ENCODE measurements around the gene DDR2.

DDR2 gene

DNA sequence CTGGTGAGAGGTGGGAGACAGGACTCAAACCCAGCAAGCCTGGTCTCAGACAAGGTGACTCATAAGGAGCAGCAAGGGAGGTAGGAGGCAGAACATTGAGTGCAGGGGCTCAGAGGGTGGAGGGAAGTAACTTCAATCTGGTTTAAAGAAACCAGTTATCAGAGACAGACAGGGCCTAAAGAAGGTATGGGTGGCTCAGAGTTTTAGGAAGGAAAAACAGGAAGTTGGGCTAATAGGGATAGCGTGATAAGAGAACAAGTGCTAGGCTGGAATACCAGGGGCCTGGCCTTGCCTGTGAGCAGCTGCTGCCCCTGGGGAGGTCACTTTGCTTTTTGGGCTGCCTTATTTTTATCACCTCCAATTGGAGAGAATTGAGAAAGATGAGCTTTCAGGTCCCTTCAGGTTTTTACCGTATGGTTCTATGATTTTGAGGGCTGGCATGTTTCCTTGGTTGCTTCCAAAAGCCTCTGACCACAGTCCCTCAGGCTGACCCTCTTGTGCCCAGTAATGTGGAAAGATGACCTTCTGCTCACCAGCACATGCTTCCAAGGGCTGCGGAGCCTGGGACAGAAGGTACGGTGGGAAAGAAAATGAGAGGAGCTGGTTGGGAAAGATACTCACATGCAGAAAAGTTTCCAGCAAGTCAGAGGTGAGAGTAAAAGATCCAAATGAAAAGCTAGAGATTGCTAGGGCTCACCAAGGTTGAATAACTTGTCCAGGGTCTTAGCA lies 77.0 kb downstream of the DDR2 start:
- H4K8ac ChIP-seq (ENCODE audit: low read depth, low read length): no peak overlapping the region
- peak overlapping the region; percentile 52 for H2BK5ac ChIP-seq (ENCODE audit: low read length)
- H3K23ac ChIP-seq (ENCODE audit: low read length): no peak overlapping the region
- no peak overlapping the region for H2AK5ac ChIP-seq (ENCODE audit: low read length)
- no peak overlapping the region for H3K4ac ChIP-seq (ENCODE audit: low read depth, low read length)
- H3K27me3 ChIP-seq (ENCODE audit: insufficient read depth, low read length, poor library complexity): no peaks in the 10 kb centered on the region
- no peaks in the 10 kb centered on the region for H3K36me3 ChIP-seq (ENCODE audit: control insufficient read depth, insufficient read depth, low read length)
- no peak overlapping the region for H2BK15ac ChIP-seq (replicated peaks; ENCODE audit: low read depth)
- H3K4me1 ChIP-seq (ENCODE audit: control insufficient read depth, low read depth, low read length): peaks cover 9% of the 10 kb centered on the region
- no peak overlapping the region for H3K9ac ChIP-seq (ENCODE audit: low read length)
- no peak overlapping the region for H3K4me2 ChIP-seq (ENCODE audit: low read length)
- peak overlapping the region; percentile 44 for H3K56ac ChIP-seq (ENCODE audit: low read length)
- H3K4me3 ChIP-seq (ENCODE audit: low read length): no peak overlapping the region
- no peak overlapping the region for H2BK120ac ChIP-seq (ENCODE audit: low read depth, low read length)
- no peak overlapping the region for H3K27ac ChIP-seq (ENCODE audit: low read depth, low read length)
- no CpG with 5 or more reads among the region's 4 CpGs for WGBS (ENCODE audit: extremely low coverage, insufficient coverage, low lambda C conversion rate)
- H3K79me1 ChIP-seq (ENCODE audit: low read length): no peaks in the 10 kb centered on the region
- no peak overlapping the region for H3K18ac ChIP-seq (ENCODE audit: low read length)
- H4K5ac ChIP-seq (ENCODE audit: low read length): no peak overlapping the region
- H3K79me2 ChIP-seq (ENCODE audit: control insufficient read depth, insufficient read depth, low read length): no peaks in the 10 kb centered on the region
- DNase-seq: peak; percentile 71

DNA sequence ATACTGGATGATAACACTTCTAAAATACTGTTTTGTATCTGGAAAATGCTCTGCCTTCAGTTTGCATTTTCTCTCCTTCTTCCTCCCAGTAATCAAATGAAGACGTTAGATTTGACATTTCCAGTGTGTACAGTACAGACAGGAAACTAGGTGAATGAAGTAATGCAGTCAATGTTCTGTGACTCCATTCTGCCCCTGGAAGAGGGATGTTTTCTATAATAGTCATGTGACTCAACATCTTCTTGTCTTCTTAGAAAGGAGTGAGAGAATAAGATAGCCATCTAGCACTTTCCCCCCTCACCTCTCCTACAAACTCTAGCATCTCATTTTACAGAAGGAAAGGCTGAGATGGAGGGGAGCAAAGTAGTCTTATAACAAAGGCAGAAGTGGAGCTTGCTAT lies 77.6 kb downstream of the DDR2 start:
- no CpG with 5 or more reads among the region's 1 CpG for WGBS (ENCODE audit: extremely low coverage, insufficient coverage, low lambda C conversion rate)
- H2BK15ac ChIP-seq (replicated peaks; ENCODE audit: low read depth): no peak overlapping the region

DNA sequence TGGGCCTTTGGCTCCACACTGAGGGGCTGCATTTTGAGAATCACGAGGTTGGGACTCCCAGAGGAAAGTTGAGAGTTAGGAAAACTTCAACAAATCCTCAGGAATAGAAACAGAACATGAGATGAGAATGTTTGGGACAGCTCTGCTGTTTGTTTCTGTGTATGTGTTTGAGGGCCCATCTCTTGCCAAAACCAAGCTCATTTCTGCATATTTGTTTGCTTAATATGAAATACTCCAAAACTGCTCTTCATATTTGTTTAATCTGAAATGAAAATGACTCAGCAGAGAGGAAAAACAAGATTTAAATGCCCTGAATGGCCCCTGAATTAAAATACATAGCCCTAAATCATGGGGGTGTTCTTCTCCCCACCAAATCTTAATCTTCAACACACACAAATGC lies 78.1 kb downstream of the DDR2 start:
- H2BK15ac ChIP-seq (replicated peaks; ENCODE audit: low read depth): no peak overlapping the region
- no peak overlapping the region for H2BK120ac ChIP-seq (ENCODE audit: low read depth, low read length)
- no peaks in the 10 kb centered on the region for H3K27me3 ChIP-seq (ENCODE audit: insufficient read depth, low read length, poor library complexity)
- H3K79me1 ChIP-seq (ENCODE audit: low read length): no peaks in the 10 kb centered on the region
- H2BK5ac ChIP-seq (ENCODE audit: low read length): no peak overlapping the region
- H3K27ac ChIP-seq (ENCODE audit: low read depth, low read length): no peak overlapping the region
- H3K4ac ChIP-seq (ENCODE audit: low read depth, low read length): no peak overlapping the region
- H4K5ac ChIP-seq (ENCODE audit: low read length): no peak overlapping the region
- H3K4me1 ChIP-seq (ENCODE audit: control insufficient read depth, low read depth, low read length): peaks cover 8% of the 10 kb centered on the region
- DNase-seq: no peak
- no peak overlapping the region for H3K23ac ChIP-seq (ENCODE audit: low read length)
- no CpG with 5 or more reads among the region's 1 CpG for WGBS (ENCODE audit: extremely low coverage, insufficient coverage, low lambda C conversion rate)
- H3K56ac ChIP-seq (ENCODE audit: low read length): no peak overlapping the region
- no peaks in the 10 kb centered on the region for H3K79me2 ChIP-seq (ENCODE audit: control insufficient read depth, insufficient read depth, low read length)
- no peak overlapping the region for H3K4me3 ChIP-seq (ENCODE audit: low read length)
- H3K18ac ChIP-seq (ENCODE audit: low read length): no peak overlapping the region
- no peak overlapping the region for H4K8ac ChIP-seq (ENCODE audit: low read depth, low read length)
- H3K9ac ChIP-seq (ENCODE audit: low read length): no peak overlapping the region
- H3K36me3 ChIP-seq (ENCODE audit: control insufficient read depth, insufficient read depth, low read length): no peaks in the 10 kb centered on the region
- H2AK5ac ChIP-seq (ENCODE audit: low read length): no peak overlapping the region
- no peak overlapping the region for H3K4me2 ChIP-seq (ENCODE audit: low read length)

More for the DNA sequence above, 77.6 kb downstream of the DDR2 start:
- Histone ChIP-seq H3K4ac (ENCODE audit: low read depth, low read length) (no peak overlapping the region), H3K79me1 (ENCODE audit: low read length) (no peaks in the 10 kb centered on the region), H2BK120ac (ENCODE audit: low read depth, low read length) (no peak overlapping the region), H2AK5ac (ENCODE audit: low read length) (no peak overlapping the region), H3K27me3 (ENCODE audit: insufficient read depth, low read length, poor library complexity) (no peaks in the 10 kb centered on the region), H3K79me2 (ENCODE audit: control insufficient read depth, insufficient read depth, low read length) (no peaks in the 10 kb centered on the region), H3K4me2 (ENCODE audit: low read length) (no peak overlapping the region), H4K8ac (ENCODE audit: low read depth, low read length) (no peak overlapping the region), H3K9ac (ENCODE audit: low read length) (no peak overlapping the region), H2BK5ac (ENCODE audit: low read length) (no peak overlapping the region), H3K56ac (ENCODE audit: low read length) (no peak overlapping the region), H3K4me1 (ENCODE audit: control insufficient read depth, low read depth, low read length) (peaks cover 9% of the 10 kb centered on the region), H3K4me3 (ENCODE audit: low read length) (no peak overlapping the region), H3K27ac (ENCODE audit: low read depth, low read length) (no peak overlapping the region), H3K18ac (ENCODE audit: low read length) (no peak overlapping the region), H3K23ac (ENCODE audit: low read length) (no peak overlapping the region), H4K5ac (ENCODE audit: low read length) (no peak overlapping the region), H3K36me3 (ENCODE audit: control insufficient read depth, insufficient read depth, low read length) (no peaks in the 10 kb centered on the region)
- DNase-seq: no peak

DNA sequence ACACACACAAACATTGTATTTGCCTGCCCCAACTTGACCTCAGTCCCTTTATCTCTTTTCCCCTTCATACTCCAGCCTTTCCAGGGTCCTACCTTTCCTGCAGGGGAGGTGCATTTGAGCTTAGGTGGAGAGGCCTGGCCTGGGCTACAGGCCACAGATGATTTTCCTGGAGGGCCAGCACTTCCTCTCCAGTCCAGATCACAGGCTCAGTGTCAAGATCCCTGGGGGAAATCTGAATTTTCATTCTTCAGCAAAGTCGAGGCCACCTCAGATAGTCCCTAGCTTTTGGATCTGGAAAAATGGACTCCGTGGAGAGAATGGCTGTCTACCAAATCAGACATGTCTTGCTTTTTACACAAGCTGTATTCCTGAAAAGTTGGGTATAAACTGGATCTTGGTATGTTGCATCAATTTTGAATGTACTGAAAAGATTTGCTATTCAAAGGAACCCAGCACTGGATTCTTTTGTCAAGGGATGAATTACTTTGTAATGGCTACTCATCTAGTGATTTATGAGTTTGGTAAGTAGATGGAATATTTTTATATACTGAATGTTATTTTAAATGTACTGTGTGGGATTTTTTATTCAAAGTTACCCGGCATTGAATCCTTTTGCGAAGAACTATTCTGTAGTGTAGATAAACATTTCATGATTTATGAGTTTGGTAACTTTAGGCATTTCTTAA lies 78.7 kb downstream of the DDR2 start:
- Histone ChIP-seq H3K27me3 (ENCODE audit: insufficient read depth, low read length, poor library complexity) (no peaks in the 10 kb centered on the region), H4K8ac (ENCODE audit: low read depth, low read length) (no peak overlapping the region), H3K79me1 (ENCODE audit: low read length) (no peaks in the 10 kb centered on the region), H3K56ac (ENCODE audit: low read length) (no peak overlapping the region), H3K4me2 (ENCODE audit: low read length) (no peak overlapping the region), H3K36me3 (ENCODE audit: control insufficient read depth, insufficient read depth, low read length) (no peaks in the 10 kb centered on the region), H3K4ac (ENCODE audit: low read depth, low read length) (no peak overlapping the region), H3K4me3 (ENCODE audit: low read length) (no peak overlapping the region), H3K4me1 (ENCODE audit: control insufficient read depth, low read depth, low read length) (peaks cover 4% of the 10 kb centered on the region), H2AK5ac (ENCODE audit: low read length) (no peak overlapping the region), H3K23ac (ENCODE audit: low read length) (no peak overlapping the region), H3K79me2 (ENCODE audit: control insufficient read depth, insufficient read depth, low read length) (no peaks in the 10 kb centered on the region), H3K27ac (ENCODE audit: low read depth, low read length) (no peak overlapping the region), H3K18ac (ENCODE audit: low read length) (no peak overlapping the region), H2BK5ac (ENCODE audit: low read length) (no peak overlapping the region), H2BK120ac (ENCODE audit: low read depth, low read length) (no peak overlapping the region), H3K9ac (ENCODE audit: low read length) (no peak overlapping the region), H2BK15ac (replicated peaks; ENCODE audit: low read depth) (no peak overlapping the region), H4K5ac (ENCODE audit: low read length) (no peak overlapping the region)
- DNase-seq: no peak
- no CpG with 5 or more reads among the region's 4 CpGs for WGBS (ENCODE audit: extremely low coverage, insufficient coverage, low lambda C conversion rate)

DNA sequence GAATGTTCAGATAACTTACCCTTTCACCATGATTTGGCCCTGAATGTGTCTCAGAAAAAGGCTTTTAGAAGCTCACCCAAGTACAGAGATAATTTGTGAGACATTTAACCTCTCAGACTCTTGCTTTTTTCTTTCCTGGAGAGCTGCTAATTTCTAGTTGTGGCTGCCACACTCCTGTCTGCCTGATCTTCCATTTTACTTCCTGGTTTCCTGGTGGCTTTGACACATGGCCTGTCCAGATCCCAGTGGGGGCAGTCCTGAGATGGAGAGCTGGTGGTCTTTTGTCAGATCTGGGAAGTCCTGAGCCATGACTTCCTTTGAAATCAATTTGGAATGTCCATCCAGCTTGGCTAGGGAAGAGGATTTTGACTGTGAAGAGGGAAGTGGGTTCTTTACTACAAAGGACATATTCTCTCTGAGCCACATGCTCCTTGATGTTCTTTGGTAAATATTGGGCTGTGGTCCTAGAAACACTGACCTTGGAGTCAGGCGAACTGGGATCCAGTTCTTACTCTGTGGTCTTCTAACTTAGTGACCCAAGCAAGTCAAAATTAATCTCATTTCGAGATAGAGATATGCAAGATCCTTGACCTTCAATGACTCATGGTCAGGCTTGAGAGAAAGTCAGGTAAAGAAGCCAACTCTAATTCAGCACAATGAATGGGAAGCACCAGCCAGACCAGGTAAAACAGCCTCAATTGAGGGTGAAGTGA lies 80.2 kb downstream of the DDR2 start:
- Histone ChIP-seq H3K27me3 (ENCODE audit: insufficient read depth, low read length, poor library complexity) (no peaks in the 10 kb centered on the region), H2BK120ac (ENCODE audit: low read depth, low read length) (no peak overlapping the region), H3K18ac (ENCODE audit: low read length) (no peak overlapping the region), H4K5ac (ENCODE audit: low read length) (no peak overlapping the region), H3K4ac (ENCODE audit: low read depth, low read length) (no peak overlapping the region), H3K4me2 (ENCODE audit: low read length) (no peak overlapping the region), H2BK5ac (ENCODE audit: low read length) (no peak overlapping the region), H2BK15ac (replicated peaks; ENCODE audit: low read depth) (no peak overlapping the region), H3K36me3 (ENCODE audit: control insufficient read depth, insufficient read depth, low read length) (no peaks in the 10 kb centered on the region), H3K56ac (ENCODE audit: low read length) (no peak overlapping the region), H4K8ac (ENCODE audit: low read depth, low read length) (no peak overlapping the region), H3K23ac (ENCODE audit: low read length) (no peak overlapping the region), H3K79me2 (ENCODE audit: control insufficient read depth, insufficient read depth, low read length) (no peaks in the 10 kb centered on the region), H2AK5ac (ENCODE audit: low read length) (no peak overlapping the region), H3K4me1 (ENCODE audit: control insufficient read depth, low read depth, low read length) (peaks cover 2% of the 10 kb centered on the region), H3K4me3 (ENCODE audit: low read length) (no peak overlapping the region), H3K9ac (ENCODE audit: low read length) (no peak overlapping the region), H3K79me1 (ENCODE audit: low read length) (no peaks in the 10 kb centered on the region), H3K27ac (ENCODE audit: low read depth, low read length) (no peak overlapping the region)
- no CpG with 5 or more reads among the region's 2 CpGs for WGBS (ENCODE audit: extremely low coverage, insufficient coverage, low lambda C conversion rate)
- no peak for DNase-seq

All from mesendoderm (in vitro differentiated cells).